Stimulated activated CD8-positive, alpha-beta memory T cell treated with anti-CD3 and anti-CD28 coated beads, Interleukin-2, amount 100 ng/mL, for 1 hour (primary cell): Measurements from ENCODE around the gene NDST4.
"Not testable (repeated sequence)": the region's sequence is repeated elsewhere in the genome, so short reads cannot be mapped to it uniquely, and the experiment has no call there.

Experiments
- DNase-seq, 2 donors: peaks; one replicate each; pipeline ENCODE4 v3.0.0-alpha.2; 2020; ENCODE audit warnings: low read depth in 2 of 2

The NDST4 gene

DNA sequence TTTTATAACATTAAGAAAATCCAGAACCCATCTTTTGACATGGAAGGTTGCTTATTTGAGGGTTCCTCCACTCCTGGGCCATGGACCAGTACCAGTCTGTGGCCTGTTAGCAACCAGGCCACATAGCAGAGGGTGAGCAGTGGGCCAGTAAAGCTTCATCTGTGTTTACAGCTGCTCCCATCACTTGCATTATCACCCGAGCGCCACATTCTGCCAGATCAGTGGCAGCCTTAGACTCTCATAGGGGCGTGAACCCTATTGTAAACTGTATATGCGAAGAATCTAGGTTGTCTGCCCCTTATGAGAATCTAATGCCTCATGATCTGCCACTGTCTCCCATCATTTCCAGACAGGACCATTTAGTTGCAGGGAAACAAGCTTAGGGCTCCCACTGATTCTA lies 58.6 kb downstream of the NDST4 start:
- DNase-seq: no peak

DNA sequence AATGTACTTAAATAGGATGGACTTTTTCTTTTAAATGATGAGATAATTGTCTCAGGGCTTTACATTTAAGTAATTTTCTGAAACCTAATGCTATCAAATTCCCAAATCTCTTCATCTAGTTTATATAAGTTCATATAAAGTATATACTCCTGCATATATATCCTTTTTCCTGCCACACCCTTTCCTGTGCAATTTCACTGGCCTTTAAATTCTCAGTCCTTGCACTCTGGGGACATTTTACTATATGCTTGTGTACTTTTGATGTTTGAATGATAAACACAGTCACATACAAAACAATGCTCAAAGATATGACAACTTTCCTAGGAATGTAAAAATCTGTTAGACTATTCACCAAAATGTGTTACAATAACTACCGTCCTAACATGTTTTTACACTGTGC lies 60.1 kb downstream of the NDST4 start:
- DNase-seq: no peak

DNA sequence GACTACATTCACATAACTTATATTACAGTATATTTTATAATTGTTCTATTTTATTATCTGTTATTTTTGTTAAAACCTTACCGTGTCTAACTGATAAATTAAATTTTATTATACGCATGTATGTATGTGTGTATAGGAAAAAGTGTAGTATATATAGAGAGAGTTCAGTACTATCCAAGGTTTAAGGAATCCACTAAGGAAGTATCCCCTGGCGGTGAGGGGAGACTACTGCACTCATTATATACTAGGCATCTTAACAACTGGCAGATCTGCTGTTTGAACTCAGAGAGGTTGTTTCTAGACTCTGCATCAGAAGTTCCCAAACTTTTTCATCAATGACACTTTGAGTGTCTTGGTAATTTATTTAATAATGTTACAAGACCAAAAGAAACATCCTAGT lies 70.9 kb downstream of the NDST4 start:
- no peak for DNase-seq

DNA sequence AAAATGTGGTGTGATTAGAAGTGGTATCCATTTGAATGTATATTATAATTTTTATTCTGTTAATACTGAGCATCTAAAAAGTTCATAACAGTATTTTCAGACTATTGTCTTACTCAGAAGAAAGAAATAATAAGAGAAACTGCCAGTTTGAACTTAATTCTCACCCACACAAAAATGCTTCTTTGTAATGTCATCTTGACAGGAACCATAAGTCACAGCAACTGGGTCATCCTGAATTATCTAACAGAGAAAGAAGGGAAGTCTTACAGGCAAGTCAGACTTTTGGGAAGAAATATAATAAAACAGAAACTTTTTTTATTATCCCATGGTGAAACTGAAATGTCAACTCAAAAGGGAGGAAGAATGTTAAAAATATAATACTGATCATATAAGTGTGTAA lies 83.1 kb downstream of the NDST4 start:
- no peak for DNase-seq

DNA sequence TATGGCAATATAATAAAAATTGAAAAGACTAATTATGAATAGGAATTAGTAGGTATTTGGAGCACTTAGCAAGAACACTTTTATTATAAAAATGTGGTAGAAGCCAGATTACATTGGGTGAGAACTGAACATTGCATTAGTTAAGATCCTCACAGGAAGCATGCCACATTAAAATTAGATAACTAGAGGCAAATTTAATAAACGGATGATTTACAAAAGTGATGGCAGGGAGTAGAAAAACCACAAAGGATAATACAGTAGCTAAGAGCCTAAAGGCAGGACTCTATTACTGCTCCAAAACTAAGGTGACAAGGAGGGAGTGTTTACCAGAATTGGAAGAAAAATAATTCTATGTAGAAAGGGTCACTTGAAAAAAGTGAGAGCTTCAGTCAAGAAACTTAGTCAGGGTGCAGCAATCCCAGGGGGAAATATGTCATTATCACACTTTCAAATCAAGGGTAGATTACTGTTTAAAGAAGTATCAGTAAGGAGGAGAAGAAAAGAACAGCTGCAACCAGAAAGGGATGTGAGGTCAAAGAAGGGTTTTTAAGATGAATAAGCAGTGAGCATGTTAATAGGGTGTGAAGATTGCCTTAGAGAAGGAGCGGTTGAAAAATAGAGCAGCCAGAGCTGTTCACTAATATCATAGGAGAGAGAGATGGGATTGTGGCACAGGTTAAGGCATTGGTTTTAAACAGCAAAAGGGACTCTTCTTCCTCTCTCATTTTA lies 84.6 kb downstream of the NDST4 start:
- DNase-seq: no peak

- no peak for DNase-seq
Observed at GRCh38 chr4:114999880-115000279, 113.5 kb downstream of the NDST4 start.

GRCh38 chr4:114998316-114998715 lies 115.1 kb downstream of the NDST4 start:
- no peak for DNase-seq

- no peak for DNase-seq
Observed at GRCh38 chr4:114997576-114998247, 115.7 kb downstream of the NDST4 start.

- no peak for DNase-seq
Observed at GRCh38 chr4:114986133-114986532, 127.3 kb downstream of the NDST4 start.

DNA sequence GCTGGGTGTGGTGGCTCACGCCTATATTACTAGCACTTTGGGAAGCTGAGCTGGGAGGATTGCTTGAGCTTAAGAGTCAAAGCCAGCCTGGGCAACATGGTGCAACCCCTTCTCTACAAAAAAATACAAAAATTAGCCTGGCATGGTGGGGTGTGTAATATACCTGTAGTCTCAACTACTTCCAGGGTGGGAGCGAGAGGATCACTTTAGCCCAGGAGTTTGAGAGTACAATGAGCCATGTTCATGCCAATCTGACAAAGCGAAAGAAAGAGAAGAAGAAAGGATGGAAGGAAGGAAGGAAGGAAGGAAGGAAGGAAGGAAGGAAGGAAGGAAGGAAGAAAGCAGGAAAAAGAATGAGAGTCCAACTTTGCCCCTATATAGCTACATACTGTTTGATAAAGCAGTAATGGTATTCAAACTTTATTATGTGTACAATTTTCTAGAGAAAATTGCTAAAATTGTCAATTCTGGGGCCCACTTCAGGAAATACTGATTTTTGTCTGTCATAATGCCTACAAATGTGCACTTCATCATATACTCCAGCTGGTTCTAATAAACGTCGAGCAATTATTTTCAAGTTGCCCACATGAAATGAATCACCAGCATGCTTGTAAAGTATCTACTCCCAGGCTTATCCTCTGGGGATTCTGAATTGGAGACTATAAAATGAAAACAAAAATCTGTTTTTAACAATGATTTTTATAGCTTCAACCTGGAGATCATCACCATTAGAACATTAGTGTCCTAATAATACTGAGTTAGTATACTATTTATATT lies 132.3 kb downstream of the NDST4 start:
- DNase-seq: no peak

DNA sequence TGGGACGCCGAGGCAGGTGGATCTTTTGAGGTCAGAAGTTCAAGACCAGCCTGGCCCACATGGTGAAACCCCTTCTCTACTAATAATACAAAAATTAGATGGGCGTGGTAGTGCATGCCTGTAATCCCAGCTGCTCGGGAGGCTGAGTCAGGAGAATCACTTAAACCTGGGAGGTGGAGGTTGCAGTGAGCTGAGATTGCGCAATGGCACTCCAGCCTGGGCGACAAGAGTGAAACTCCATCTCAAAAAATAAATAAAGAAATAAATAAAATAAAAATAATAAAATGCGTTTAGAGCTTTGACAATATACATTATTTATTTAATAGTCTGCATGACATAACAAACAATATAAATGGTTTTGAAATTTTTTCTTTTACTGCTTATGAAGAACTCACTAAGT lies 133.0 kb downstream of the NDST4 start:
- not testable (repeated sequence) for DNase-seq

DNA sequence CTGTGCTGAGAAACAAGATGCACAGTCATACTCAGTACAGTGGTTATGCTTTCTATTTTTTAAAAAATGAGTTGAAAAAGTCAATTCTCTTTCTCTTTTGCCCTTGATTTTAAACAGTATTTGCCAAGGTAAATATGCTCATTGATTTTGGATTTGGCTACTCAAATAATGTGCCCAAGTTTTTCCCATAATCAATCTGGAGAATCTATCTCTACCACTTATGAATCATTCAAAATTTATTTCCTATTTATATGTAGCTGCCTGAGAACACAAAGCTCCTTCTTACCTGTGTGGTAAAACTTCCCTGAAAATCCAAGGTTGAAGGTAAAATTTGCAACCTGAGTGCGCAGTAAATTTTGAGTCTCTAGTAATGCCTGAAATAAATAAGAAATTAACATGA lies 136.5 kb downstream of the NDST4 start:
- DNase-seq: no peak

DNA sequence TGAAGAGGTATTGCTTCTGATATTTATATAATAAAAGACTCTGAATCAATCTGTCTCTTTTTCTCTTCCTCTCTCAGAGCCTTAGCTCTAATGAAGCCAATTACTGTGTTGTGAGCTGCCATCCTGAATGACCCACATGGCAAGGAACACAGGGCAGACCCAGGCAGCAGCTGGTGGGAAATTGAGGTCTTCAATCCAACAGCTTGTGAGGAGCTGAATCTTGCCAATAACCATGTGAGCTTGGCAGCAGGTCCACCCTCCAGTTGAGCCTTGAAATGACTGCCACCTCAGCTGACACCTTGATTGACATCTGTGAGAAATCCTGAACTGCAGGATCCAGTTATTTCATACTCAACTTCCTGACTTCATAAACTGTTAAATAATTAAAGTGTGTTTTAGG lies 149.4 kb downstream of the NDST4 start:
- DNase-seq: no peak

GRCh38 chr4:114945616-114946015 lies 167.8 kb downstream of the NDST4 start:
- DNase-seq: no peak

DNA sequence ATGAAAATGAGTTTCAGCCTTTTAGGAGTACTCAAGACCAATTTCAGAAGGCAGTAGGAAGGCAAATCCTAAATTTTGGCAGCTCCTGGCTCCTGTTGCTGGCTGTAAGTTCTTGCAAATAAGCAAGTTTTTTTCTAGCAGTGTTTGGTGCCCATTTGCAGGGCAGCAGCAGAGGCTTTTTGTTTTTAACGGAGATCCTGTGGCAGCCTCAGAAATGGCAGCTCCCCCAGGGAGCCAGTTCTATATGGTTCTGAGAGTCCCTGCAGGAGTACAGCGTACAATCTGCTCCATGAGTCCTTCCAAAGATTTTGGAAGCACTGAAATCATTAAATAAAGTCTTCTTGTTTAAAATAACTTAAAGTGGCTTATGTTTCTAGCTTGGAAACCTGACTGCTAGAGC lies 171.9 kb downstream of the NDST4 start:
- no peak for DNase-seq

GRCh38 chr4:114927881-114928280 lies 185.5 kb downstream of the NDST4 start:
- no peak for DNase-seq

GRCh38 chr4:114926583-114926982 lies 186.8 kb downstream of the NDST4 start:
- no peak for DNase-seq

DNA sequence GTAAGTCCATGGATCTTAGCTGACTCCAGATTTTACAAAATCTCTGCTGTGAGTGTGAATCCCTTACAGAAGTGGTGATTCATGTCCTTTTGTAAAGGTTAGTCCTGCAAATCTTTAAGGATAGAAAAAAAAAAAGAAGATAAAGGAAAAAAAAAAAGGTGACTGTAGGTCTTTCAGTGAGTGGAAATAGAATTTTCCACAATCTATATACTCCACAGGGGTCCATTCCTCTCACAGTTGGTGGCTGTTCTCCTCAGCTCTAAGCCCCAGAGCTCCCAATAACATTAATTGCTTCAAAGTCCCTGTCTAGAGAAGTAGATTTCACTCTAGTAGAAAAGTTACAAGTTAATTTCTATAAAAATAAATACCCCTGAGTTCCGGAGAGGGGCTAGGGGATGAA lies 189.1 kb downstream of the NDST4 start:
- no peak for DNase-seq

- DNase-seq: no peak
Observed at GRCh38 chr4:114922592-114922933, 190.9 kb downstream of the NDST4 start.

DNA sequence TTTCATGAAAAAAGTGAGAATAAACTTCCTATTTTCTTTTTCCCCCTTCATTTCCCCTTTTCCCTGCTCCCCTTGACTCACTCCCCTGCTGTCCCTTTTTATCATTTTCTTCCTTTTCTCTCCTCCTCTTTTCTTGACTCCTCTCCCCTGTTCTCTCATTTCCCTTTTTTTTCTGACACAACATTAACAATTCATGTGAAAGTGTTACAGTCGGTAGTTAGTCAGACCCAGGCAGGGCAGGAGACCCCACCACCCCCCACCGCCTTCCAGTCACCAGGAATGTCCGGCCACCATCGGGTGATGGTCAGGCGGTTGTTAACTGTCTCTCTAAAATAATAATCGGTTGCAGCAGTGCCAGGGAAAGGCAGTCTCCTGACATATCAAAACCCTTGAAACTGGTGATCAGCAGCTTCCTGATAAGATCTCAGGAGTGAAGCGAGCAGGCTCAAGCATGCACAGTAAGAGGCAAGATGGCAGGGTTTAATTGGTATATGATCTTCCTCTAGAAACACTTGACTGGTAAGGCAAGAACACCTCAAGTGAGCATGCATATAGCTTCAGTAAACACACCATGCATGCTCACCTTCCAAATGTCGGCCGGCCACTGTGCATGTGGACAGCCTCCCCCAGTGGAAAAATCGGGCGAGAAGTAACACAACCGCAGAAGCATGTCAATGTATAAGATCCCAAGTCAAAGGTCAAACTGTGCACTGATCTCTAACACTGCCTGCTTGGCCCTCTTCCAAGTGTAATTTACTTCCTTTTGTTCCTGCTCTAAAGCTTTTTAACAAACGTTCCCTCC lies 191.4 kb downstream of the NDST4 start:
- DNase-seq: no peak

DNA sequence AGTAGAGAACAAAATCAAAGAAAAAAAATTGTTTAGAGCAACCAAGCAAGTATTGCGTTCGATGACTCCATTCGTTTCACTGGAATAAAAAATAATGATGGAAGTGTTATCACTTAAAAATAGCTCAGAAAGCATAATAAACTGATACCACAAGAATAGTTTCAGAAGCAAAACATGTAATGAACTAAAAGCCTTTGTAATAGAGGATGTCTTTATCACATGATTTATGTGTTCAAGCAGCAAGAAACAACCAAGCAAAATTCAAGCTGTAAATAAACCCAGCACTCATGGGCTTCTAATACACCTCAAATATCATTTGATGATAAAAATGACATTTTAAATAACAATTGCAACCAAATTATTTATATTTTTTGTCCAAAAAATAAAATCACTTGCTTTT lies 192.2 kb downstream of the NDST4 start:
- DNase-seq: no peak

GRCh38 chr4:114911111-114911510 lies 202.3 kb downstream of the NDST4 start:
- DNase-seq: no peak
